PC-9 (cell line): ENCODE results near the gene NCSTN. TPM values are rescaled to one million over a fixed set of nuclear protein-coding genes. Genes with fewer than 3 reads are reported as not detected.
A peak's percentile ranks its signal among the peaks of the same experiment; 100 is the strongest.

ENCODE experiments used
- BruUV-seq: library from RNA; stranded (reverse); fragments of 400-500 nt; replicated peaks from 2 replicates; lab custom pipeline; 2021; lab: Mats Ljungman, UMichigan
- CTCF ChIA-PET: fragments of 300-600 bp; sonication (Branson Sonifier 250); formaldehyde crosslinking; loops from one replicate; lab custom pipeline; 2022; ENCODE audit warnings: antibody characterized with exemption; lab: Charles Lee
- POLR2A ChIA-PET: fragments of 300-600 bp; sonication (Branson Sonifier 250); formaldehyde crosslinking; loops from one replicate; lab custom pipeline; 2022; ENCODE audit warnings: antibody characterized with exemption; ENCODE audit not compliant: unreplicated experiment; lab: Charles Lee
- DNase-seq, 2 experiments: peaks; one replicate each; pipeline versions ENCODE4 v3.0.0 to v3.0.0-alpha.2; 2015 to 2022; ENCODE audit warnings: mixed read lengths in 1 of 2
- H2AFZ ChIP-seq: fragments of 200-600 bp; sonication (generic); 2 replicates; pipeline ENCODE4 v1.8.1; 2017; ENCODE audit warnings: antibody characterized with exemption
- H3F3A ChIP-seq: fragments of 200-600 bp; sonication (generic); 2 replicates; pipeline ENCODE4 v1.8.1; 2017; ENCODE audit warnings: antibody characterized with exemption, mild to moderate bottlenecking, low read depth; ENCODE audit not compliant: insufficient read depth
- H3K27ac ChIP-seq: fragments of 200-600 bp; sonication (generic); 2 replicates; pipeline ENCODE4 v1.6.1; 2016; ENCODE audit warnings: mixed run types
- H3K27me3 ChIP-seq: fragments of 200-600 bp; sonication (generic); 2 replicates; pipeline ENCODE4 v1.6.1; 2016; ENCODE audit warnings: low read depth, mixed run types; ENCODE audit not compliant: insufficient read depth
- H3K36me3 ChIP-seq: fragments of 200-600 bp; sonication (generic); 2 replicates; pipeline ENCODE4 v1.6.1; 2016; ENCODE audit warnings: low read depth, mixed run types
- H3K4me1 ChIP-seq: fragments of 200-600 bp; sonication (generic); replicated peaks from 2 replicates; pipeline ENCODE4 v1.6.1; 2016; ENCODE audit warnings: mixed run types; ENCODE audit not compliant: insufficient read depth
- H3K4me2 ChIP-seq: fragments of 200-600 bp; sonication (generic); 2 replicates; pipeline ENCODE4 v1.6.1; 2017; ENCODE audit warnings: mixed run types
- H3K4me3 ChIP-seq: fragments of 200-600 bp; sonication (generic); 2 replicates; pipeline ENCODE4 v1.6.1; 2016; ENCODE audit warnings: mixed run types
- H3K79me2 ChIP-seq: fragments of 200-600 bp; sonication (generic); 2 replicates; pipeline ENCODE4 v1.6.1; 2017; ENCODE audit warnings: low read depth, mixed run types
- H3K9me2 ChIP-seq: fragments of 200-600 bp; sonication (generic); 2 replicates; pipeline ENCODE4 v1.8.1; 2017; ENCODE audit warnings: mild to moderate bottlenecking; ENCODE audit not compliant: insufficient read depth
- H3K9me3 ChIP-seq: fragments of 200-600 bp; sonication (generic); 2 replicates; pipeline ENCODE4 v1.8.1; 2016; ENCODE audit warnings: low read depth; ENCODE audit not compliant: insufficient read depth
- H4K20me1 ChIP-seq: fragments of 200-600 bp; sonication (generic); 2 replicates; pipeline ENCODE4 v1.8.1; 2017; ENCODE audit not compliant: insufficient read depth
- CTCF ChIP-seq: fragments of 200-600 bp; sonication (generic); conservative IDR thresholded peaks from 2 replicates; pipeline ENCODE4 v1.6.1; 2017; ENCODE audit warnings: mixed run types, antibody characterized with exemption, mild to moderate bottlenecking, moderate library complexity
- EZH2 ChIP-seq: fragments of 200-600 bp; sonication (generic); IDR thresholded peaks from 2 replicates; pipeline ENCODE4 v1.8.0; 2017; ENCODE audit warnings: antibody characterized with exemption, low read depth
- intact Hi-C: fragments of 100-400 bp; cut with micrococcal nuclease; formaldehyde crosslinking; loops from one replicate; pipeline ENCODE4 v1.10.0; 2022; ENCODE audit not compliant: unreplicated experiment
- total RNA-seq: library from RNA; stranded (reverse); gene quantifications from 2 replicates; pipeline ENCODE4 v1.2.3, GENCODE V29; 2021

The NCSTN gene
- total RNA-seq, 1 experiment from 2014 or later: 55.8 TPM

GRCh38 chr1:160407839-160408801 is 64.9 kb downstream of the NCSTN start:
- Histone ChIP-seq H3F3A (no peaks in the 10 kb centered on the region), H3K27me3 (peaks cover 10% of the 10 kb centered on the region; the same call in 1 of the 2 replicates), H3K36me3 (no peaks in the 10 kb centered on the region), H3K4me3 (no peak overlapping the region), H2AFZ (no peak overlapping the region), H3K27ac (no peak overlapping the region), H3K79me2 (no peaks in the 10 kb centered on the region), H3K4me1 (peaks cover 12% of the 10 kb centered on the region), H3K4me2 (peak overlapping the region; percentile 32), H3K9me2 (no peaks in the 10 kb centered on the region), H4K20me1 (no peaks in the 10 kb centered on the region), H3K9me3 (no peaks in the 10 kb centered on the region)
- intact Hi-C loops: no loop called here
- BruUV-seq: TSS peak; percentile 32
- ChIA-PET CTCF (interaction anchor here (0.5 to 2.2 kb wide), 7 partner anchors 8 to 43 kb away, joined by 3 to 11 read pairs (median 4); no protein-coding TSS in a partner anchor), POLR2A (interaction anchor here (0.5 to 0.9 kb wide), 7 partner anchors 24 to 1318 kb away, joined by 3 to 9 read pairs (median 5); no protein-coding TSS in a partner anchor)
- TF ChIP-seq CTCF (no peak), EZH2 (no peak)
- peak in 1 of 2 experiments; percentile 72 for DNase-seq

Other genes starting within 250 kb of the NCSTN start
- gene IGSF8, start 244.8 kb upstream of the NCSTN start, total RNA-seq: 27.4 and 38.0 TPM in 2 replicates
- gene ATP1A2, start 227.6 kb upstream of the NCSTN start, total RNA-seq: 1.1 TPM in 2 replicates
- not detected in 2 replicates for gene ATP1A4, start 191.8 kb upstream of the NCSTN start, total RNA-seq
- gene CASQ1, start 152.8 kb upstream of the NCSTN start, total RNA-seq: not detected in 2 replicates
- 84.7 and 139 TPM in 2 replicates for gene PEA15, start 138.0 kb upstream of the NCSTN start, total RNA-seq
- gene DCAF8, start 80.8 kb upstream of the NCSTN start, total RNA-seq: 152 and 161 TPM in 2 replicates
- gene PEX19, start 58.2 kb upstream of the NCSTN start, total RNA-seq: 50.1 and 52.5 TPM in 2 replicates
- 146 and 147 TPM in 2 replicates for gene COPA, start 133 bp upstream of the NCSTN start, total RNA-seq
- 0.26 TPM in 1 of 2 replicates, not detected in the other for gene NHLH1, start 23.7 kb downstream of the NCSTN start, total RNA-seq
- 11.5 and 12.4 TPM in 2 replicates for gene VANGL2, start 57.2 kb downstream of the NCSTN start, total RNA-seq
- not detected in 2 replicates for gene SLAMF6, start 179.9 kb downstream of the NCSTN start, total RNA-seq
- gene CD84, start 236.1 kb downstream of the NCSTN start, total RNA-seq: not detected in 2 replicates